ENCODE data around the gene NANOS3.
"Not testable (repeated sequence)": the region's sequence is repeated elsewhere in the genome, so short reads cannot be mapped to it uniquely, and the experiment has no call there.

The NANOS3 gene

GRCh38 chr19:13887018-13887436 lies 10.1 kb downstream of the NANOS3 start:
- DNase-seq, result no peak

DNA sequence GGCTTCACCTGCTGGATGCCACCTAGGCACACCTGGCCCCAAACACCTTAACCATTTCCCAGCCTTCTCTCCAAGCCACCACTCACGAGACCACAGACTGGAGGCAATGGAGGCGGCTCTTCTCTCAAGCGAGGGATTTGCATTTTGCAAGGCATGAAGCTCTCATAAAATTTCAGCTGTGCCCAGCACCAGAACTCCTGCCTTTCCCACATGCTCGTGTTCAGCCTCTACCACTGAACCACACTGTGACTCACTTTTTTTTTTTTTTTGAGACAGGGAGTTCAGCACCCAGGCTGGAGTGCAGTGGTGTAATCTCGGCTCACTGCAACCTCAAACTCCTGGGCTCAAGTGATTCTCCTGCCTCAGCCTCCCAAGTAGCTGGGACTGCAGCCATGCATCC lies 10.6 kb downstream of the NANOS3 start:
- DNase-seq, result no peak

- DNase-seq, result no peak
These were observed 11.3 kb downstream of the NANOS3 start for GRCh38 chr19:13888281-13888680.

DNA sequence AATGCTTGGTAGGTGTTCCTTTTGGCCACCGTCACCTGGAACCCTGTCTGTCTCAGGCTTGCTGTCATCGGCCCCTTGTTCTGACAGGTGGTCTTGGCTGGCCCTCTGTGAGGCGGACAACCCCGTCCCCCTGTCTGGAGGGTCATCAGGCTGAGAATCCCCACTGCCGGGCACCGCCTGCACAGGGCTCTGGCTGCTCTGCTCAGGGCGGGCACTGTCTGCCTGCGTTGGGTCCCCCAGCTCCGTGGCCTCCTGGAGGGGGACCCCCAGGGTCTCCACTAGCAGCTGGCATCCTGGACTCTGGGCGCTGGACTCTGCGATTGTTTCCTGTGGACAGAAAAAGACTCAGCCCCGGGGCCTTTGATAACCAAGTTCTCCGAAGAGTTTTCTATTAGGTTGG lies 13.2 kb downstream of the NANOS3 start:
- no peak for DNase-seq

GRCh38 chr19:13892870-13893269 lies 15.9 kb downstream of the NANOS3 start:
- no peak for DNase-seq

- DNase-seq, result no peak
These were observed 17.6 kb downstream of the NANOS3 start for GRCh38 chr19:13894552-13894951.

DNA sequence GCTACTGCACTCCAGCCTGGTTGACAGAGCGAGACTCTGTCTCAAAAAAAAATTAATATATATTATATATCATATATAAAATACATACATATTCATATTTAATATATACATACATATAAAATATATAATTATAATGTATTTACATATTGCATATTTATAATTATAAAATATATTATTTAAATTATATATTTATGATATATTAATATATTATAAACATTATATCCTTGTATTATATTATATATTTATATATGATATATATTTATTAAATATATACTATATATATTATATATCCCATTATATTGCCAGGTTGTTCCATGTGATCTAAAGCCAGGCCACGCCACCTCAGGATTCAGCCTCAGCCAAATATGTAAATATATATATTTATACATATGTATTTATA lies 19.3 kb downstream of the NANOS3 start:
- no peak for DNase-seq

DNA sequence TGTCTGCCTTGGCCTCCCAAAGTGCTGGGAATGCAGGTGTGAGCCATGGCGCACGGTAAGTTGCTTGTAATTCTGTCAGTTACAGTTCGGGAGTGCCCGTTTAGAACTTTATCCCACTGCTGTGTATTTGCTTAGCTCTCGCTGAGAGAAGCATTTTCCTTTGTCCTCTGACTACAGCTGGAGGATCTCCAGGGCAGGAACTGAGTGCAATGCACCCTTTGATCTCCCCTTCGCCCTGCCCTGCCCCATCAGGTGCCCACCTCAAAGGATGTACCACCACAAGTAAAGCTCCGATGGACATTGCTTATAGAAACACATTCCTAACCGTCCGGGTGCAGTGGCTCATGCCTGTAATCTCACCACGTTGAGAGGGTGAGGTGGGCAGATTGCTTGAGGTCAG lies 22.5 kb downstream of the NANOS3 start:
- DNase-seq, result no peak

- no peak for DNase-seq
These were observed 23.1 kb downstream of the NANOS3 start for GRCh38 chr19:13899912-13900584.

GRCh38 chr19:13902993-13903555 lies 26.1 kb downstream of the NANOS3 start:
- DNase-seq, result peak; percentile 23

DNA sequence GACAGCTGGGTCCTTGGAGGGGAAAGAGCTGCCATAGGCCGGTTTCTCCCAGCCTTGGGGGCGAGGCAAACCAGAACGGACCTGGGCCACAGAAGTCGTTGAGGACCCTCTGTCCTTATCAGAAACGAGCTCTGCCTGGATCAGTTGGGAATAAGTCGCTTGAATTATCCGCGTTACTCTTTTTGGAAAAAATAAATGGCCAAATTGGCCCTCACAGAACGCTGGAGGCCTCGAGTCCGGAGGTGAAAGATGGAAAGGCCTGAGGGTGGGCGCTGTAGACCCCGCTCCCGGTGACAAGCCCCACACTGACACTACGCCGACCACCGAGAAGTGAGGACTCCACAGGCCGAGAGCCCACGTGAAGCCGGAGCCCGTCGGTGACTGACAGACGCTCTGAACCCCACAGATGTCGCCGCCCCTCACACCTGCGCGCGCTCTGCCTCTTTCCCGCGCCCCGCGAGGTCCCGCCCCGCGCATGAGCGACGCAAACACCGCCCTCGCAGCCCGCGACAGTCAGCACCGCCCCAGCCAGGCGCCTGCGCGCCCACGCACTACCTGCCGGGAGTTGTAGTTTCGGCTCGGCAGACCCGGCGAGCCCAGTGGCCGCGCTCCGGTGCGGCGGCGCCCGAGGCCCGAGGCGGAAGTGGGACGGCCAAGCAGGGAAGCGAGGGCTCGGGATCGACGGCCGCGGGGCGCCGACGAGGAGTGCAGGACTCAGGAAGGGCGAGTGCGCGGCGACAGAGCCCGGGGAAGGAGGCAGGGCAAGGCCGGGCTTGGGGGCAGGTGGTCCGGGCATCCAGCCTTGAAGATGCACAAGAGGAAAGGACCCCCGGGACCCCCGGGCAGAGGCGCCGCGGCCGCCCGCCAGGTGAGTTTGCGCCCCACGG lies 28.9 kb downstream of the NANOS3 start, which contains the start of the genes BRME1 and CC2D1A:
Gene BRME1, minus strand, starts transcription at position 484 of the 887 bp plus-strand sequence. CDS start 1,225 bp downstream, outside the sequence.
Gene CC2D1A, plus strand, starts transcription at position 568 of the 887 bp plus-strand sequence. Its CDS starts 241 bp downstream, at position 809.
- peak; percentile 96 for DNase-seq

GRCh38 chr19:13906521-13906904 lies 29.6 kb downstream of the NANOS3 start:
- peak; percentile 31 for DNase-seq

- no peak for DNase-seq
These were observed 30.0 kb downstream of the NANOS3 start for GRCh38 chr19:13906910-13907309.

DNA sequence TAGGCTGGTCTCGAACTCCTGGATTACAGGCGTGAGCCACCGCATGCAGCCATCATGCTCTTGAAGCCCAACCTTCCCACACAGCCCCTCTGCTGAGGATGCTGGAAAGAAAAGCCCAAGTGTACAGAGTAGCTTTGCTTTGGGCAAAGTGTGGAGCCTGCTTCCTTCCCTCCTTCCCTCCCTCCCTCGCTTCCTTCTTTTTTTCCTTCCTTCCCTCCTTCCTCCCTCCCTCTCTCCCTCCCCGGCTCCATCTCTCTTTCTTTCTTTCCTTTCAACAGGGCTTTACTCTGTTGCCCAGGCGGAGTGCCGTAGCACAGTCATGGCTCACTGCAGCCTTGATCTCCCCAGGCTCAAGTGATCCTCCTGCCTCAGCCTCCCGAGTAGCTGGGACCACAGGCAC lies 31.7 kb downstream of the NANOS3 start:
- DNase-seq, result no peak

- no peak for DNase-seq
These were observed 32.5 kb downstream of the NANOS3 start for GRCh38 chr19:13909430-13909829.

DNA sequence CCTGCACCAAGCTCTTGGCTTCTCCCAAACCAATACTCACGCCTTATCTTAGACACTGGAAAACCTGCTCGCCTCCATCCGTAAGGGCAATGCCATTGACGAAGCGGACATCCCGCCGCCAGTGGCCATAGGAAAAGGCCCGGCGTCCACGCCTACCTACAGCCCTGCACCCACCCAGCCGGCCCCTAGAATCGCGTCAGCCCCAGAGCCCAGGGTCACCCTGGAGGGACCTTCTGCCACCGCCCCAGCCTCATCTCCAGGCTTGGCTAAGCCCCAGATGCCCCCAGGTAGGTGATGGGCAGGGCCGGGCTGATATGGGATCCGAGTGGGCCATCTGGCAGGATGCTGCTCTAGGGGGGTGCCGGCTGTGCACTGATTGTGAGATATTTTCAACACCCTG lies 36.4 kb downstream of the NANOS3 start:
- DNase-seq, result no peak

- no peak for DNase-seq
These were observed 37.8 kb downstream of the NANOS3 start for GRCh38 chr19:13914777-13915176.

GRCh38 chr19:13917888-13918406 lies 41.0 kb downstream of the NANOS3 start:
- no peak for DNase-seq

- DNase-seq, result no peak
These were observed 41.9 kb downstream of the NANOS3 start for GRCh38 chr19:13918726-13919411.

DNA sequence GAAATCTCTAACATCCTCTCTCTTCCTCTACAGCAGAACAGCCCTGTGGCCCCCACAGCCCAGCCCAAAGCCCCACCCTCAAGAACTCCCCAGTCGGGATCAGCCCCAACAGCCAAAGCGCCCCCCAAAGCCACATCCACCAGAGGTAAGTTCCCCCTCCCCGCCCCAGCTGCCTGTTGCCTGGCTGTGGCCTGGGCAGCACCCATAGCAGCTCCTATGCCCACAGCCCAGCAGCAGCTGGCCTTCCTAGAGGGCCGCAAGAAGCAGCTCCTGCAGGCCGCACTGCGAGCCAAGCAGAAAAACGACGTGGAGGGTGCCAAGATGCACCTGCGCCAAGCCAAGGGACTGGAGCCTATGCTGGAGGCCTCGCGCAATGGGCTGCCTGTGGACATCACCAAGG lies 43.6 kb downstream of the NANOS3 start:
- DNase-seq, result no peak

DNA sequence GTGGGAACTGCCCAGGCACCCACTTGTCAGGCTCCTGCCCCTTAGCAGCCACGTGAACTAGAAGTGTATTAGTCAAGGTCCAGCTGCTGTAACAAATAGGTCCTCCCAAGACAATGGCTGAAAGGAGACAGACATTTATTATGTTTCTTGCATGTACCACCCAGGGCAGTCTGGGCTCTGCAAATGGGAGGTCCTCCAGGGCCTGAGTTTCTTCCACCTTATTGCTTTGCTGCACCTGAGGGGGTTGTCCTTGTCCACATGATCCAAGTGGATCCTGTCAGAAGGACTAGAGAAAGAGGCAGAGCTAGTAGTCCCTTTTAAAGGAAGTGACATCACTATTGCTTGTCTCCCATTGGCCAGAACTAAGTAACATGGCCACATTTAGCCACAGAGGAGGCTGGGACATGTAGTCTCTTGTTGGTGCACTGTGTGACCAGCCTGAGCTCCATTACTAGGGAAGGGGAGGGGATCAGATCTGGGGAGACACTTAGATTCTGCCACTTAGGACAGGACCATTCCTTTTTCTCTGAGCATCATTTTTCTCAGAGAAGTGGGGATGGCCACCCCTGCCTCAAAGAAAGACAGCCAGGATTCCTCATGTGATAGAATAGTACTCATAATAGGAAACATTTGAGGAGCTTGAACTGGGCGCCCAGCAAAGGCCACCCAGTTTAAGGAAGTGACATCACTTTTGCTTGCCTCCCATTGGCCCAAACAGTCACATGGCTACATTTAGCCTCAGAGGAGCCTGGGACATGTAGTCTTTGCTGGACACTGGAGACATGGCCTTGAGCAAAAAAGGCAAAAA lies 44.2 kb downstream of the NANOS3 start:
- no peak for DNase-seq

GRCh38 chr19:13922118-13922517 lies 45.2 kb downstream of the NANOS3 start:
- not testable (repeated sequence) for DNase-seq

Data from stimulated activated CD4-positive, alpha-beta T cell treated with anti-CD3 and anti-CD28 coated beads, Interleukin-12 subunit alpha, Interleukin-12 subunit beta, amount 100 ng/mL, for 4 hours (primary cell).